Hepatic stellate cell (primary cell): ENCODE data around the gene MXRA8.
A peak's percentile ranks its signal among the peaks of the same experiment; 100 is the strongest.
"Not testable (repeated sequence)": the region's sequence is repeated elsewhere in the genome, so short reads cannot be mapped to it uniquely, and the experiment has no call there.

Experiments
- DNase-seq: peaks from one replicate; pipeline ENCODE4 v3.0.0; 2011; ENCODE audit warnings: low spot score

Gene MXRA8

DNA sequence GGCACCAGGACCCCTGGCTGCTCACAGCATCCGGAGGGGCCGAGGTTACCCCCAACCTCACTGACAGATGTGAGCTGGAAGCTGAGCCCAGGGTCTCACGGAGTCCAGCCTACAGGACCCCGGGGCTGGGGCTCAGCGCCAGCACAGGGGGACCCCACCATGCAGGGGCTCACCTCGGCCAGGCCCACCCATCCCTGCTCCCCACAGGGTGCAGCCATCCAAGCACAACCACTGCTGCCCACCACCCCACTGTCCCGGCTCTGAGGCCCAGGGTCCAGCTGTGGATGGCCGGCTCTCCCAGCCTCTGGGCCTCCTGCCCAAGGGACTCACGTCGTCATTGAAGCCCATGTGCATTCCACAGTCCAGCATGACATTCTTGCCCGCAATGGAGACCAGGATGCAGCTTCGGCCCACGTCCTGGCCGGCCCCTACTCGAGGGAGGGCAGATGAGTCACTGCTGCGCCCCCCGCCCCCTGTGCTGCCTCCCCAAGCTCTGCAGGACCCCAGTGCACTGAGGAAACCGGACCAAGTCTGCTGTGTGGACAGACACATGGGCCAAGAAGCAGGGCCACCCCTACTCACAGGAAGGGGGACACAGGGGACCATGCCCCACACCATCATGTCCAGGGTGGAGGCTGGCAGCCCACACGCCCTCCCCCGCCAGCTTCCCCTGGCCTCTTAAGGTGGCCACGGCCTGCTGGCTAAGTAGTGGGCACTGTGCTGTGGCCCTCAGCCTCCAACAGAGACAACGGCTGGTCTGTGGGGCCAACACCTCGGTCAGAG, 37.5 kb downstream of the MXRA8 start:
- DNase-seq: peak; percentile 42

DNA sequence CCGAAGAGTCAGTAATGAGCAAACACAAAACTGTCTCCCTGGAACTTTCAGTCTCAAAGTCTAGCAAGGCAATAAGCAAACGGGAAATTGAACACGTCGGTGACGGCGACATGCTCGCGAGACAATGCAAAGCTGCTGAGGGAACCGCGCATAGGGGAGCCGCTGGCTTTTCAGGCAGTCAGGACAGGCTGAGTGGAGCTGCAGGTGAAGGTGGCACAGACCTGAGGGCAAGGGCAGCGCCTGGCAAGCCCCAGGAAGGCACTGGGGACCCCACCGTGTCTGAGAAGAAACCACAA, 38.8 kb downstream of the MXRA8 start:
- DNase-seq: no peak

DNA sequence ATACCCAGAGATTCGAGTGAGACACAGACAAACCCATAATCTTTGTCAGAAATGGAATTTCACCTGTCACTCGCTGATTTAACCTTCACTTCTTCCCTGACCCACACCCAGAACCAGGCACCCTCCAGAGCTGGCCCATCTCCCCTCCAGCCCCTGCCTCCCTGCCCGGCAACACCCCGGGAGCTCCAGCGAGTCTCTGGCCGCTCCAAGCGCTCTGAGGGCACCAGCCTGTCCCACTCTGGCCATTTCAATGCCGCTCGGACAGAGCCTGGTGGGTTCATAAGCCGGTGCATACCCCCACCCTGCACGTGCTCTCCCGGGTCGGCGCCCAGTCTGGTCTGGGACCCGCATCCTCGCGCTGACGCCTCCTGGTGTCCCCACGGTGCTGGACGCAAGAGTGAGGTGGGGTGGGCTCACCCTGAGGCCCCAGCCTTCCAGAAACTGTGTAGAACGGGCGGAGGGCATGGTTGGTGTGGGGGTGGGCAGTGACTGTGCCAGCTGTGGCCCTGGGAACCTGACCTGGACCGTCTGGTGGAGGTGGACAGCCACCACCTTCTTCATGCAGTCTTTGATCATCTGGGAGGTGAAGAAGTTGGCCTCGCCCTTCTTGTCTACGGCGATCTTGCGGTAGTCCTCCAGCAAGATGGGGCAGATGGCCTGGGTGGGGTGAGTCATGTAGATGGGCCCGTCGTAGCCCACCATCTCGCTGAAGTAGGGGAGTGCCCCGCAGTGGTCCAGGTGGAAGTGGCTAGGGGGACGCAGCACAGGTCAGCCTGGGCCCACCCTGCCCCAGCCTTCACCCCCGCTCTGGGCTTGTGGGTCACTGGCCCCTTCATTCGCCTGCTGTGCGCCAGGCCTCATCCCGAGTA, 39.3 kb downstream of the MXRA8 start:
- DNase-seq: no peak

DNA sequence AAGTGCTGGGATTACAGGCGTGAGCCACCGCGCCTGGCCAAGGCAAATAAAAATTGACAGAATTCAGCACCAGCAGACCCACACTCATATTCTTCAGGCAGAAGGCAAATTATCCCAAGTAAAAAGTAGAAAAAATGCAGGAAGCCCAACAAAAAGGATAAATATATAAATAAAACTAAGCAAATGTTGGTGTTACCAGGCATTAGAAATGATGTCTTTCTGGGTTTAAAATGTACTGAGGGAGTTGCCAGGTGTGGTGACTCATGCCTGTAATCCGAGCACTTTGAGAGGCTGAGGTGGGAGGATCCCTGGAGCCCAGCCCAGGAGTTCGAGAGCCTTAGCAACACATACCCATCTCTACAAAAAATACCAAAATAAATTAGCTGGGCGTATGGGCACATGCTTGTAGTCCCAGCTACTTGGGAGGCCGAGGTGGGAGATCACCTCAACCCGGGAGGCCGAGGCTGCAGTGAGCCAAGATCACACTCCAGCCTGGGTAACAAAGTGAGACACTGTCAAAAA, 40.2 kb downstream of the MXRA8 start:
- peak; percentile 61 for DNase-seq

DNA sequence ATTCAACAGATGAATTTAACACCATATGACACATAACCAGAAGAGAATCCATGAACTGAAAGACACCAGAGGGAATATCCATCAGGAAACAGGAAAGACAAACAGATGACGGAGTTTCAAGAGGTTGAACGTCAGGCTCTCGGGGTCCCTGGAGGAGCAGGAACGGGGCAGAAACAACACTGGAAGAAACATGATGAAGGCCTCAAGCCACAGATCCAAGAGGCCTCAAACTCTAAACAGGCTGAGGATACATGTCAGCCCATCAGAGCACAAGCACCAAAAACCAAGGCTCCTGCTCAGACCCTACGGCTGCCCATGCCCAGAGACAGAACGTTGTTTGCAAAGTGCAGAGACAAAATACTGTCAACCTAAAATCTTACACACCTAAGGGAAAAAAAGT, 40.9 kb downstream of the MXRA8 start:
- no peak for DNase-seq

DNA sequence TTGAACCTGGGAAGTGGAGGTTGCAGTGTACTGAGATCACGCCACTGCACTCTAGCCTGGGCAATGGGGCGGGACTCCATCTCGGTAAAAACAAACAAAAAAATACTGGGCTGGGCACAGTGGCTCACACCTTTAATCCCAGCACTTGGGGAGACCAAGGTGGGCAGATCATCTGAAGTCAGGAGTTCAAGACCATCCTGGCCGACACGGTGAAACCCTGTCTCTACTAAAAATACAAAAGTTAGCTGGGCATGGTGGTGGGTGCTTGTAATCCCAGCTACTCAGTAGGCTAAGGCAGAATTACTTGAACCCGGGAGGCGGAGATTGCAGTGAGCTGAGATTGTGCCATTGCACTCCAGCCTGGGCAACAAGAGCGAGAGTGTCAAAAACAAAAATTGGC, 42.2 kb downstream of the MXRA8 start:
- DNase-seq: not testable (repeated sequence)

DNA sequence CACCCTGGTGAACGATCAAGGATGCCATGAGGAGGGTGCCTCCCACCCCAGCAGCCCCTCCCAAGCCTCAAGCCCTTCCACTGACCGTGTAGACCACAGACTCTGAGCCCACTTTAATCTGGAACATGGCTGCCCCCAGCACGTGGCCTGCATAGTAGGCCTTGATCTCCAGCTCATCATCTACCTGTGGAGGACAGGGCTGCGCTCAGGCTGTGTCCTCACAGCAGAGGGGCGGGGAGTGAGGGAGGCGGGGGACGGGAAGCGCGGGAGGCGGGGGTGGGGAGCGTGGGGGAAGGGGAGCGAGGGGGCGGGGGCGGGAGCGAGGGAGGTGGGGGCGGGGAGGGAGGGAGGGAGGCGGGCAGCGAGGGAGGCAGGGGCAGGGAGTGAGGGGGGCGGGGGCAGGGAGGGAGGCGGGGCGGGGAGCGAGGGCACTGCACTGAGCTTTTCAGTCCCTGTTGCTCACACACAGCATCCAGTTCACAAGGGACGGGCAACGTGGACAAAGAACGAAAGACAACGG, 42.9 kb downstream of the MXRA8 start:
- DNase-seq: no peak

DNA sequence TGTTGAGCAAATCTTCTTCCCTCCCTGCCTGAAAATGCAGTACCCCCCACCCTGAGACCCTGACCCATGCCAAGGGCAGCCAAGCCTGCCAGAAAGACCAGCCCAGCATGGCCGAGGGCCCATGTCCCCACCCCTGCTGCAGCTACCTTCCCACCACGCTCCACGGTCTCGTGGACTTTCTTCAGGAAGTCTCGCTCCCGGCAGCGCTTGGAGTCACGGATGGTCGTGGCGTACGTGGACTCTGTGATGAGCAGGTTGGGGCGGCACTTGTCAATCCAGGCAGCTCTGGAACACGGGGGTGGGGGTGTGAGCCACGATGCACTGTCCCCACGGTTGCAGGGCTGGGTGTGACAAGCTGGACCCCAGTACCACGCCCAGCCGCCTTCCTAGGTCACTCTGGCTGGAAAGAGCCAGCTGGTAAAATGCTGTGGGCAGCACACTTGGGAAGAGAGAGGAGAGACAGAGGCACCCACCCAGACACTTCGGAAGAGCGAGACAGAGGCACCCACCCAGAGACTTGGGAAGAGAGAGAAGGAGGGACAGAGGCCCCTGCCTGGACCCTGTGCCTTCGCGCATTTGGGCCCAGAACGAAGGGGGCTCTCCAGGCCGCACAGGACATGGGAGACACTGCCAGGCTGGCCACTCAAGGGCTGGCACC, 43.5 kb downstream of the MXRA8 start:
- DNase-seq: no peak

DNA sequence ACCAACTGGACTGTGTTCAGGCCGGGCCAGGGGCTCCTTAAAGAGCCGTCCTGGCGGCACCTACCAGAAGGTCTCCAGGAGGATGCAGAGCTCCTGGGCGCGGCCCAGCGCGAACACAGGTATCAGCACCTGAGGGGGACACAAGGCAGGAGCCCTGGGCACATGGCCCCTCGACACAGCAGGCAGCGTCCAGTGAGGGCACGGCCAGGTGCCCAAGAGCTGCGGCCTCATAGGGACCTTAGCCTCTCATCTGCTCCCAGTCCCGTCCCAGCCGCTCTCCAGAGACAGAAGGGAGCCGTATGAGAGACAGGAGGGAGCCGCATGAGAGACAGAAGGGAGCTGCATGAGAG, 44.1 kb downstream of the MXRA8 start:
- DNase-seq: no peak

DNA sequence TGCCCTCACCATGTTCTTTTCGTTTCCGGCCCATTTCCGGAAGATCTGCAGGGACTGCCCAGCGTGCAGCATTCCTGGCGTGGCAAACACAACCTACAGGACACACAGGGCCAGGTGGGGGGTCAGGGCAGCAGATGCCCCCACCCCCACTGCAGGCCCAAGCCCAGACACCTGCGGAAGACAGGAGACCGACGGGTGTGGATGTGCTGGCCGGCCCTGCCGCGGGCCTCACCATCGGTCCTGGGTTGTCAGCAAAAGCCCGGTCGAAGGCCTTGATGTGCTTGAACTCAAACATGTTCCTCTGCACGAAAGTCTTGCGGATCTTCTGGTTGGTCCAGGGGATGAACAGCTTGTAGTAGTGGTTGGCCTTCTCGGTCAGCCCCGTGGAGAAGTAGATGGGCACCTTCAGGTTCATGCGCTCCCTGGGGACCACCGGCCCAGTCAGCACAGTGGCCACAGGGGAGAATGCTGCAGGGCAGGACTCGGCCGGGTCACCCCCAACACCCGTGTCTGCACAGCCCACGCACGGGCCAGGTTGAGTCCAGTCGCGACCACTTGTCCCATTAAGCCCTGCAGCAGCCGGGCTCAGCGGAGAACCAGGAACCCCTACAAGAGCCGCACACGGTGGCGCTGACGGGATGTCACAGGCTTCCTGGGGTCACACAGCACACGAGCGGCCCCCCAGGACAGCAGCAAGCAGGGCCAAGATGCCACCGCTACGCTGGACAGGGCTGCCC, 44.7 kb downstream of the MXRA8 start:
- no peak for DNase-seq

DNA sequence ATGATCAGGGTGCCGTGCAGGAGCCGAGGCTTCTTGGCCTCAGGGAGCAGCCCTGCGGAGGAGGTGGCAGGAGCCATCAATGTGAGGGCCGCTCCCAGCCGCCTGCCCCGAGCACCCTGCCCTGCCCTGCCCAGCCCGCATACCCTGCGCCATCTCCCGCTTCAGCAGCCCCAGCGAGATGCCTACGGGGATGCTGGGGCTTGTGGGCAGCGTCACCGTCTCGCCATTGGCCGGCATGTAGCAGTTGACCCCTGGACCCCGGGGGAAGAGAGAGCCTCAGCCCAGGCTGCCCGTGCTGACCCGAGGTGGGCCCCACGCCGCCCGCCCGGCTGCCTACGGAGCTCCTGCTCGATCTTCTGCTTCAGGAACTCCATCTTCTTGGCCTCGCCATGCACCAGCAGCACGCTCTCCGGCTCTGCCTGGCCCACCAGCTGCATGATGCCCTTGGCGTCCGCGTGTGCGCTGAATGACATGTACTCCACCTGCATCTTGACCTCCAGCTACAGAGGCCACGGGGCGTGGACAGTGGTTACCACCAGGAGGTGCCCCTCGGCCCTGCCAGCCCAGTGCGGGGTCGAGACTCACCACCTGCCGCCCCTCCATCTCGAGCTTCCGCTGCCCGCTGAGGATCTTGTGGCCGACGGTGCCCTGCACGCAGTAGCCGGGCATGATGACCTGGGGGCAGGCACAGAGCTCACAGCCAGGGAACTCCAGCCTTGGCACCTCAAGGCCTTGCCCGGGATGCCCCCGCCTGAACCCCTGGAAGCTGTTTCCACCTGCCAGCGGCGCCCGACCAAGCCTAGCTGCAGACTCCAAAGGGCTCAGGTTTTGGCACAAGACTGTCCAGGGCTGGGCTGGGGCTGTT, 45.7 kb downstream of the MXRA8 start:
- no peak for DNase-seq

DNA sequence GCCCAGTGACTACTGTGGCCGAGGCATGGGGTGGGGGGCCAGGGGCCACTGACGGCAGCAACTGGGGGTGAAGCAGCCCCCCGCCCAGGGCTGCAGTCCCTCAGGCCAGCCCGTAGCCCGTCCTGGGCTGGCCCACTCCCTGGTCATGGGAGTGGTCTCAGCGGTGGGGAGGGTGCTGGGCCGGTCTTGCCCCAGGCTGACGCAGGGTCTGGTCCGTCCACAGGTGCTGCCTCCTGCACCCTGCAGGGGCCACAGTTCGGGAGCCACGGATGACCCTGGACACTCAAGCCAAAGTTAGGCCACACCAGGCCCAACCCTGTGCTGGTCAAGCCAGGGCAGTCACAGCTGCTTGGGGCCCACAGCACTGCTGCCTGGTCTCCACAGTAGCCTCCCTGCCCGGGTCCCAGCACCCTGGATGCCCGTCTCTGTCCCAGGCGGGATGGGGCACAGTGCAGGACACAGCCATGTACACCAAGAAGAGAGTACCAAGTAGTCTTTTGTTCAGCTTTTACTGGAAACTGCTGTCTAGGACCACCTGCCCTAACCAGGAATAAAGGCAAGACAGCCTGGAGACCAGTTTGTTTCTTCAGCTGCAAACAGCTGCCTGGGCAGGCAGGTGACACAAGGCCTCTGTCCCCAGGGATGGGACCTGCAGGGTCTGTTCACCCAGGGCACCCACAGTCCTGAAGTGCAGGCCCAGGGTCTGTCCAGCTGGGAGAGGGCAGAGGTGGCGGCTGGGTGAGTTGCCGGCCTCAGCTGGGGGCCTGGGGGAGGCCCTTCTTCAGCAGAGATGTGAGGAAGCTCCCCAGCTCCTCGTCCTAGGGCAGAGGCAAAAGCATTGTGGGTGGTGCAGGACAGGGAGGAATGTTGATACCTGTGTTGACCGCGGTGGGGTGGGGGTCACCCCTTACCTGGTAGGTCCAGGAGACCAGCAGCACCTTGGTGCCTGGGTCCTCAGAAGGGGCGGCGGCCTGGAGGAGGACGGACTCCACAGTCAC, 46.9 kb downstream of the MXRA8 start:
- DNase-seq: no peak

DNA sequence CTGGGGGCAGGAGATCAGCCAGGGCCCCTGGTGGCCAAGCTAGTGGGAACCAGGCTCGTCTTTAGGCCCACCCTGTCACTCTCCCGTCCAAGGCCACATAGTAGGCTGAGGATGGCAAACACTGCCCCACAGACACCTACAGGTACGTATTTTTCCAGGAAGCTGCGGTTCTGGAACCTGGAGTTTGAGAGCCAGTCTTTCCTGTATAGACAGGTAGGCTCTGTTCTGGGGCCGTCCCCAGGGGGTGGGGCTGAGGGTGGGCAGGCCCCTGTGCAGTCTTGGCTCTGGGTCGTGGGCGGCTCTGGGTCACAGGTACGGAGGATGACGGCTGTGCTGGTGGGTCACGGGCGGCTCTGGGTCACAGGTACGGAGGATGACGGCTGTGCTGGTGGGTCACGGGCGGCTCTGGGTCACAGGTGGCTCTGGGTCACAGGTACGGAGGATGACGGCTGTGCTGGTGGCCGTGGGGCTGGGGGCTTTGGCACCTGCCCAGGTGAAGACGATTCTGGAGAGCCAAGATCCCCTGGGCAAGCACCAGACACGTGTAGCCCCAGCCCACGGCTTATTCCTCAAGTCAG, 47.8 kb downstream of the MXRA8 start:
- no peak for DNase-seq

DNA sequence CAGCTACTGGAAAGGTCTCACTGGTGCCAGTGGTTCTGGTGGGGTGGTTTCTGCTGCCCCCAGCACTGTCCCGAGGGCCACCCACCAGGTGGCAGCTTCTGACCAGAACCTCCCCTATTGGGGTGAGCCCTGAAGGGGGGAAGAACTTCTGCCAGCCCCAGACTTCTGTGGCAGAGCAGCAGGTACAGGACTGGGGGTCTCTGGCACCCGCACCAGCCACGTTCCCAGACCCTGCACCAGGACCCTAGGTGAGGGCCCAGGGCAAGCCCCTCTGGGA, 48.3 kb downstream of the MXRA8 start:
- DNase-seq: no peak

DNA sequence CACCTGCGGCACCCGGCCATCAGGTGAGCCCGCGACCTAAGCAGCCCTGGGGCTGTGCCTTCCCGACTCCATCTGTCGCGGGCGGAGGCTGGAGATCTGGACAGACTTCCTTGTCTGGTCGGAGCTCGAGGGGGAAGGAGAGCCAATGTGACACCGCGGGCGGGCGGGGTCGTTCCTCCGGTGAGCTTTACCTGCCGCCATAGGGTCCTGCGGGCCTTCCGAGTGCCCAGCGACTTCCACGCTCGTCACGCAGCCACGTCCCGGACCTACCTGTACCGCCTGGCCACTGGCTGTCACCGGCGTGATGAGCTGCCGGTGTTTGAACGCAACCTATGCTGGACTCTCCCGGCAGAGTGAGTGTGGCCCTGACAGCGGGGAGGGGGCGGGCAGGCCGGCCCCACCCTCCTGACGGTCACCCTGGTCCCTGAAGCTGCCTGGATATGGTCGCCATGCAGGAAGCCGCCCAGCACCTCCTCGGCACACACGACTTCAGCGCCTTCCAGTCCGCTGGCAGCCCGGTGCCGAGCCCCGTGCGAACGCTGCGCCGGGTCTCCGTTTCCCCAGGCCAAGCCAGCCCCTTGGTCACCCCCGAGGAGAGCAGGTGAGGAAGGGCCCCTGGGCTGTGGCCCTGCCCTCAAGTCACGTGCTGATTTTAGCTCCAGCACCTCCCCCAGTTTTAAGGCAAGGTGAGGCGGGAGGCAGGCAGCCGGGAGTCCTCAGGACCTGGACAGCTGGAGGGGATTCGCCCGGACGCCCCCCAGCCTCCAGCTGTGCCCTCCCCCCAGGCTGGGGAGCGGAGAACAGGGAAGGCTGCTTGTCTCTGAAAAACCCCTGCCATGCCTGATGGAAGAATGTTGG, 48.9 kb downstream of the MXRA8 start:
- DNase-seq: no peak

DNA sequence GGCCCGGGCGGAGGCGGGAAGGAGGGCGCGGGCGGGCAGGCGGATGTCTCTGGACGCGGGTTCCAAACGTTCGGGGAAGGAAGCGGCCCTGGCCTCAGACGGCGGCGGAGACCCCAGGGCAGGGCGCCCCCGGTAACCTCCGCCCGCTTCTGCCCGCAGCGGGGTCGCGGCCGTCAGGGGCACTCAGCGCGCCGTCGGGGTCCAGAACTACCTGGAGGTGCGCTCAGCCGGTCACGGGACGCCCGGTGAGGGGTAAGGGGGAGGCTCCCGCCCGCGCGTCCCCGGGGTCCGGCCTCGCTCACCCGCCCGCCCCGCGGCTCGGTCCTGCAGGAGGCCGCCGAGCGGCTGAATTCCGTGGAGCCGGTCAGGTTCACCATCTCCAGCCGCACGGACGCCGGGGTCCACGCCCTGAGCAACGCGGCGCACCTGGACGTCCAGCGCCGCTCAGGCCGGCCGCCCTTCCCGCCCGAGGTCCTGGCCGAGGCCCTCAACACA, 49.6 kb downstream of the MXRA8 start:
- DNase-seq: no peak

DNA sequence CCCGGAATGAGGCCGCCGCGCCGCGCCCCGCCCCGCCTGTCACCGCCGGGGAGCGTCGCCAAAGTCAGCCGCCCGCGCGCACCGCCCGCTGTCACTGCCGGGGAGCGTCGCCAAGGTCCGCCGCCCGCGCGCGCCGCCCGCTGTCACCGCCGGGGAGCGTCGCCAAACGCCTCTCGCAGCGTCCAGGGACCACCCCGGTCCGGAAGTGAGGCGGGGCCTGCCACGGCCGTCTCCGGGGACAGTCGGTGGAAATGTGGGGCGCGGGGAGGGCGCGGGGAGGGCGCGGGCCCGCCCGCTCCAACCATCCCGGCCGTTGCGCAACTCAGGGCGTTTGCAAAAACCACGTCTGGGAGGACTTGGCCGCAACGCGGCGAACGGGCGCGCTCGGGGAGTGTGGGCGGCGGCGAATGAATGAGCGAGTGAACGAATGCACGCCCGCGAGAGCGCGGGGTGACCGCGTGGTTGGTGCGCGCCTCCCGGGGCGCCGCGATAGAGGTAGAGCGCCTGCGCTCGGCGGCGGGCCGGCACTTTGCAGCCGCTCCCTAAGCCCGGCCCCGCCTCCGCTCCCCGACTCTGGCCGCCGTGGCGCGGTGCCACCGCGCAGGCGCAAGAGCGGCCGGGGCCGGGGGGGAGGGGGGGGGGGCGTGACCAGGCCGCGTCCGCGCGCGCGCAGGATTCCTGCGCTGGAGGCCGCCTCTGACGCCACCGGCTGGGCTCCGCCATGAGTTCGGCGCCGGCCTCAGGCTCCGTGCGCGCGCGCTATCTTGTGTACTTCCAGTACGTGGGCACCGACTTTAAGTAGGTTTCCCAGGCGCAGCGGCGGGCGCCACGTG, 50.2 kb downstream of the MXRA8 start, which contains the start of the genes ACAP3 and PUSL1:
Gene ACAP3, minus strand, starts transcription at position 8 of the 833 bp plus-strand sequence. CDS start 115 bp downstream, outside the sequence.
Gene PUSL1, plus strand, starts transcription at position 675 of the 833 bp plus-strand sequence. Its CDS starts 47 bp downstream, at position 722.
- DNase-seq: peak; percentile 99
